D721Med (cell line): ENCODE measurements around the gene MT1B.

Experiments used
- DNase-seq: peaks from one replicate; pipeline ENCODE4 v3.0.0; 2011; ENCODE audit warnings: low spot score; ENCODE audit not compliant: insufficient read length
- FAIRE-seq: peaks from 2 replicates; lab custom pipeline; 2011; peaks lifted over from hg19 to GRCh38; lab: Jason Lieb, UNC
- CTCF ChIP-seq: IDR thresholded peaks from 2 replicates; pipeline ENCODE4 v1.5.1; 2012; ENCODE audit warnings: mild to moderate bottlenecking, control low read depth; ENCODE audit not compliant: insufficient read depth; ENCODE audit errors: missing control alignments

Gene MT1B

DNA sequence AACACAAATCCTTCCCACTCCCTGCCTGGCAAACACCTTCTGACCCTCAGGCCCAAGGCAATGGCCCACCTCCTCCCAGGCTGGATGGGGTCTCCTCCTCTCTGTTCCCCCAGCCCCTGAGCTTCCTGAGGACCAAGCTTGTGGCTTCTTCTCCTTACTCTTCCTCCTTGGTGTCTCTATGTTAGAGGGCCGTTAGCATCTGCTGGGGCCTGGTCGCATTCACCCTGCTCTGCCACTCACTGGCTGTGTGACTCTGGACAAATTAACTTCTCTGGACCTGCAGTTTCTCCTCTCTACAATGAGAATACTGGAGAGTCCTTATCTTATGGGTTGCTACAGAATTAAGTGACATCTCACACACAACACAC, 44.0 kb upstream of the MT1B start:
- FAIRE-seq, result no peak
- no peak for DNase-seq
- TF ChIP-seq CTCF, result no peak

DNA sequence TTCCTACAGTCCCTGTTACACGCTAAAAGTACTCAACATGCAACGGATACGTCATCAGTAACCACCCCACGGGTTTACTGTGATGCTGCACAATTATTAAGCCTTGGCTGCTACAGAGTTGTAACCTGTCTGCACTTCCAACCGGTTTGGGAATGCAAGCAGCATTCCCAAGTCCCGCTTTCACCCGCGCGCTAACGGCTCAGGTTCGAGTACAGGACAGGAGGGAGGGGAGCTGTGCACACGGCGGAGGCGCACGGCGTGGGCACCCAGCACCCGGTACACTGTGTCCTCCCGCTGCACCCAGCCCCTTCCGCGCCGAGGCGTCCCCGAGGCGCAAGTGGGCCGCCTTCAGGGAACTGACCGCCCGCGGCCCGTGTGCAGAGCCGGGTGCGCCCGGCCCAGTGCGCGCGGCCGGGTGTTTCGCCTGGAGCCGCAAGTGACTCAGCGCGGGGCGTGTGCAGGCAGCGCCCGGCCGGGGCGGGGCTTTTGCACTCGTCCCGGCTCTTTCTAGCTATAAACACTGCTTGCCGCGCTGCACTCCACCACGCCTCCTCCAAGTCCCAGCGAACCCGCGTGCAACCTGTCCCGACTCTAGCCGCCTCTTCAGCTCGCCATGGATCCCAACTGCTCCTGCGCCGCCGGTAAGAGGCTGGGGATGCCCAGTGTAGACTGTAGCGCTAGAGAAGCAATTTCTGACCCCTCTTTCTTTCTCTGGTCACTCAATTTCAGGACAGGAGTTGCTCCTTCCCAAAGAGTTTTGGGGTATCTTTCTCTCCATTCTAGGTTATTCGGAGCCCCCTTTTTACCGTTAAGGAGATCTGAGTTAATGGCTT, 43.4 kb upstream of the MT1B start, which contains the start of gene MT2A:
Gene MT2A (plus strand): TSS at position 542 of the 833 bp plus-strand sequence. CDS start 72 bp downstream, at position 614.
- DNase-seq (peak; percentile 76), FAIRE-seq (no peak)
- TF ChIP-seq CTCF, result no peak

GRCh38 chr16:56608876-56609462, 42.7 kb upstream of the MT1B start:
- no peak for DNase-seq
- TF ChIP-seq CTCF, result no peak
- no peak for FAIRE-seq

DNA sequence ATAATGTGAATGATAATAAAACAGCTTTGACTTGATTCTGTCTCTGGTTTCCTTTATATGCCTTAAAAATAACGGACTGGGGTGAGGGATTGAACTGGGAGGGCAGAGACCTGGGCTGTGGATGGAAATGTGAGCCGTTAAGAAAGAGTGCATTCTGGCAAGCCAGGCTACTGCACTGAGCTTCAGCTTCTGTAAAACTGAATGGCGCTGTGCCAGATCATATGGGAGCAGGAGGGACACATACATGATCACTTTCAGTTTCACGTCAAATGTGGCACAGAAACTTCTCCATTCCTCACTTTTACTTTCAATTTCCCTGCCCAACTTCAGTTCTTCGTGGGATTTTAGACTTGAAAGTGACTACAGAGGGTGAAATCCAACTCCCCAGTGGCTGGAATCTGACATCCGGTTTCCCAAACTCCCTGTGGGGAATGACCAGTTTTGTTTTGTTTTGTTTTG, 42.2 kb upstream of the MT1B start:
- no peak for TF ChIP-seq CTCF
- FAIRE-seq, result no peak
- no peak for DNase-seq

DNA sequence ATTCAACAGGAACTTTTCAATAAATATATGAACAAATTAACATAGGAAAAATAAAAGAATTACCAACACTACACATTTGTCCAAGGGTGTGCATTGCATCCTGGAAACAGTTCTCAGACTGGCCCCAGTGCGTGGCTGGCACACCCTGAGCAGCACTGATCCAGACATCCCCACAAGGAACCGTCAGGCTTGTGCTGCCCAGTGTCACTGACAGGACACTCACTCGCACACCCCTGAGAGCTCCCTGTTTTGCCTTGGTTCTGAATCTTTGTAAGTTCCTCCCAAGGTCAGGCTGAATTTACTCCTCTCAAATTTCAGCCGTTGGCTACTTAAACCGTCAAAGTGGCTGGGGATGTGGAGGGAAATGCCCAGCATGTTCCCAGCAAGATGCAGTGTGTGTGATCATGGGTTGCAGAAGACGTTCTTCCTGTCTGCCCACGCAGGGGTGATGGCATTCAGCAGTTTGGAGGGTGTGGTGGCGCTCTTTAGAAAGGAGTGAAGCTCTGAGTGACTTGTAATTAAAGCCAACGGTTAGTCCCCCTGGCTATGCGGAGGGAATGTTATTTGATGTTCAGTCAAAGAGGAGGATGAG, 41.6 kb upstream of the MT1B start:
- FAIRE-seq, result no peak

GRCh38 chr16:56610609-56611111, 41.0 kb upstream of the MT1B start:
- no peak for DNase-seq
- no peak for TF ChIP-seq CTCF
- FAIRE-seq, result no peak

More for the DNA sequence above, 41.6 kb upstream of the MT1B start:
- DNase-seq, result no peak
- TF ChIP-seq CTCF, result no peak
